ENCODE measurements around the gene RTP2. TPM values are rescaled to one million over a fixed set of nuclear protein-coding genes. Genes with fewer than 3 reads are reported as not detected.

RTP2 gene
- total and polyA plus RNA-seq, 9 of the 15 experiments (the other 6 are each of a cell fraction or from before 2014, with no cell fraction given) = not detected

- POLR2A ChIA-PET = interaction anchor here (0.6 kb wide), 1 partner anchor 385 kb away, joined by 3 read pairs; no protein-coding TSS in a partner anchor
- H3K4me2 ChIP-seq (ENCODE audit: insufficient read depth, low read length) = no peak overlapping the region
- H3K9me1 ChIP-seq (ENCODE audit: control insufficient read depth, insufficient read depth, low read length) = no peaks in the 10 kb centered on the region
- FAIRE-seq = no peak
- in situ Hi-C loops (cut with MboI) (no loop called here), intact Hi-C loops (cut with micrococcal nuclease) (no loop called here)
- H3K27ac ChIP-seq (ENCODE audit: extremely low read depth, low read depth, low read length) = no peak overlapping the region
- no peak overlapping the region for H3K9ac ChIP-seq (ENCODE audit: insufficient read depth in 1 of 2, low read depth in 2 of 2, low read length in 2 of 2)
- no peaks in the 10 kb centered on the region for H4K20me1 ChIP-seq (replicated peaks; ENCODE audit: control insufficient read depth, insufficient read depth, low read length)
- H3K9me3 ChIP-seq (replicated peaks; ENCODE audit: control insufficient read depth, insufficient read depth, low read depth, low read length) = no peaks in the 10 kb centered on the region; the same call in 1 of the 2 replicates
- no peaks in the 10 kb centered on the region for H3K36me3 ChIP-seq (ENCODE audit: control insufficient read depth, insufficient read depth, low read length)
- peak; percentile 32; the same call in 2 of the 3 replicates for ATAC-seq
- no TSS peak for BruUV-seq (replicated peaks)
- TF ChIP-seq ZBTB1 (CRISPR knock-in tag; IDR thresholded peaks at IDR 0.05; ENCODE audit: borderline replicate concordance, low read depth) (no peak), SMARCA5 (IDR thresholded peaks at IDR 0.05) (no peak), NCOR1 (IDR thresholded peaks at IDR 0.05) (no peak), SRSF1 (IDR thresholded peaks at IDR 0.05; ENCODE audit: low read depth, low read length) (no peak), ZNF444 (CRISPR knock-in tag; IDR thresholded peaks at IDR 0.05) (no peak), DACH1 (IDR thresholded peaks at IDR 0.05; ENCODE audit: partially characterized antibody) (no peak), ZNF347 (CRISPR knock-in tag; IDR thresholded peaks at IDR 0.05; ENCODE audit: low read depth) (no peak), SIN3A (IDR thresholded peaks at IDR 0.05; ENCODE audit: borderline replicate concordance in 2 of 2, control insufficient read depth in 1 of 2, low read depth in 2 of 2, low read length in 2 of 2) (no peak), EZH2 (IDR thresholded peaks at IDR 0.05; ENCODE audit: borderline replicate concordance, low read depth, low read length) (no peak), FUS (optimal IDR thresholded peaks at IDR 0.05; ENCODE audit: low read depth, low read length) (no peak)
- TF ChIP-seq, protein P1, sequence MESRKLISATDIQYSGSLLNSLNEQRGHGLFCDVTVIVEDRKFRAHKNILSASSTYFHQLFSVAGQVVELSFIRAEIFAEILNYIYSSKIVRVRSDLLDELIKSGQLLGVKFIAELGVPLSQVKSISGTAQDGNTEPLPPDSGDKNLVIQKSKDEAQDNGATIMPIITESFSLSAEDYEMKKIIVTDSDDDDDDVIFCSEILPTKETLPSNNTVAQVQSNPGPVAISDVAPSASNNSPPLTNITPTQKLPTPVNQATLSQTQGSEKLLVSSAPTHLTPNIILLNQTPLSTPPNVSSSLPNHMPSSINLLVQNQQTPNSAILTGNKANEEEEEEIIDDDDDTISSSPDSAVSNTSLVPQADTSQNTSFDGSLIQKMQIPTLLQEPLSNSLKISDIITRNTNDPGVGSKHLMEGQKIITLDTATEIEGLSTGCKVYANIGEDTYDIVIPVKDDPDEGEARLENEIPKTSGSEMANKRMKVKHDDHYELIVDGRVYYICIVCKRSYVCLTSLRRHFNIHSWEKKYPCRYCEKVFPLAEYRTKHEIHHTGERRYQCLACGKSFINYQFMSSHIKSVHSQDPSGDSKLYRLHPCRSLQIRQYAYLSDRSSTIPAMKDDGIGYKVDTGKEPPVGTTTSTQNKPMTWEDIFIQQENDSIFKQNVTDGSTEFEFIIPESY (CRISPR knock-in tag; IDR thresholded peaks at IDR 0.05) = peak; percentile 81
- TF ChIP-seq, protein P2, sequence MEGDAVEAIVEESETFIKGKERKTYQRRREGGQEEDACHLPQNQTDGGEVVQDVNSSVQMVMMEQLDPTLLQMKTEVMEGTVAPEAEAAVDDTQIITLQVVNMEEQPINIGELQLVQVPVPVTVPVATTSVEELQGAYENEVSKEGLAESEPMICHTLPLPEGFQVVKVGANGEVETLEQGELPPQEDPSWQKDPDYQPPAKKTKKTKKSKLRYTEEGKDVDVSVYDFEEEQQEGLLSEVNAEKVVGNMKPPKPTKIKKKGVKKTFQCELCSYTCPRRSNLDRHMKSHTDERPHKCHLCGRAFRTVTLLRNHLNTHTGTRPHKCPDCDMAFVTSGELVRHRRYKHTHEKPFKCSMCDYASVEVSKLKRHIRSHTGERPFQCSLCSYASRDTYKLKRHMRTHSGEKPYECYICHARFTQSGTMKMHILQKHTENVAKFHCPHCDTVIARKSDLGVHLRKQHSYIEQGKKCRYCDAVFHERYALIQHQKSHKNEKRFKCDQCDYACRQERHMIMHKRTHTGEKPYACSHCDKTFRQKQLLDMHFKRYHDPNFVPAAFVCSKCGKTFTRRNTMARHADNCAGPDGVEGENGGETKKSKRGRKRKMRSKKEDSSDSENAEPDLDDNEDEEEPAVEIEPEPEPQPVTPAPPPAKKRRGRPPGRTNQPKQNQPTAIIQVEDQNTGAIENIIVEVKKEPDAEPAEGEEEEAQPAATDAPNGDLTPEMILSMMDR (IDR thresholded peaks at IDR 0.05 in 2 of 3, conservative IDR thresholded peaks at IDR 0.05 in 1 of 3; ENCODE audit: insufficient read depth in 2 of 3, low read depth in 1 of 3, low read length in 3 of 3) = 0 out of 6 replicates have a peak, but pooled peaks of 1 of the 3 experiments have one; percentile 10
- H3K4me1 ChIP-seq (replicated peaks in 1 of 2; ENCODE audit: control insufficient read depth in 2 of 2, insufficient read depth in 2 of 2, low read length in 2 of 2) = no peaks in the 10 kb centered on the region
- H3K27me3 ChIP-seq (ENCODE audit: control insufficient read depth in 2 of 2, insufficient read depth in 2 of 2, low read length in 2 of 2) = no peaks in the 10 kb centered on the region; a peak in 1 of 5 replicates
- no peaks in the 10 kb centered on the region for H3K79me2 ChIP-seq (ENCODE audit: control insufficient read depth, insufficient read depth, low read length)
- DNase-seq (ENCODE audit: extremely low read depth in 1 of 4, low spot score in 3 of 4) = peak in 2 of 4 experiments; percentile 52 to 62
- CTCF ChIA-PET (ENCODE audit: low intra/inter-chr PET ratio) = no interaction called here
- no peak overlapping the region for H2AFZ ChIP-seq (ENCODE audit: low read depth, low read length)
- 37% methylated on average over 9 of the region's 10 CpGs for WGBS (ENCODE audit: insufficient coverage, low coverage, missing lambda C conversion rate)
- no peak overlapping the region for H3K4me3 ChIP-seq
Measured at GRCh38 chr3:187722206-187722612, 19.9 kb upstream of the RTP2 start.

Measured in K562 (cell line).